GM18868 (cell line): ENCODE measurements around the gene MICAL2.

Experiments used
- ATAC-seq: cut with Tn5 transposase; IDR thresholded peaks from one replicate; pipeline ENCODE4 v1.9.1; 2021; ENCODE audit warnings: mild to moderate bottlenecking, moderate library complexity; ENCODE audit not compliant: unreplicated experiment

Gene MICAL2

GRCh38 chr11:12167061-12168000 is 56.9 kb downstream of the MICAL2 start:
- no peak for ATAC-seq

GRCh38 chr11:12168114-12168513 is 57.7 kb downstream of the MICAL2 start:
- ATAC-seq = no peak

GRCh38 chr11:12169822-12170221 is 59.4 kb downstream of the MICAL2 start:
- ATAC-seq = no peak

- ATAC-seq = no peak
These were observed 60.1 kb downstream of the MICAL2 start for GRCh38 chr11:12170501-12170900.

- no peak for ATAC-seq
These were observed 60.6 kb downstream of the MICAL2 start for GRCh38 chr11:12170984-12171383.

- ATAC-seq = no peak
These were observed 61.5 kb downstream of the MICAL2 start for GRCh38 chr11:12171921-12172320.

- ATAC-seq = no peak
These were observed 62.2 kb downstream of the MICAL2 start for GRCh38 chr11:12172493-12173013.

- ATAC-seq = no peak
These were observed 62.7 kb downstream of the MICAL2 start for GRCh38 chr11:12173111-12173510.

GRCh38 chr11:12174128-12174476 is 63.7 kb downstream of the MICAL2 start:
- ATAC-seq = peak; percentile 35

- ATAC-seq = peak; percentile 88
These were observed 64.2 kb downstream of the MICAL2 start for GRCh38 chr11:12174477-12175143.

GRCh38 chr11:12175694-12176241 is 65.4 kb downstream of the MICAL2 start:
- no peak for ATAC-seq

- no peak for ATAC-seq
These were observed 66.0 kb downstream of the MICAL2 start for GRCh38 chr11:12176410-12176809.

GRCh38 chr11:12177739-12178338 is 67.4 kb downstream of the MICAL2 start:
- ATAC-seq = no peak

- no peak for ATAC-seq
These were observed 68.6 kb downstream of the MICAL2 start for GRCh38 chr11:12179019-12179418.

GRCh38 chr11:12179531-12179930 is 69.1 kb downstream of the MICAL2 start:
- no peak for ATAC-seq

GRCh38 chr11:12180257-12181205 is 70.1 kb downstream of the MICAL2 start:
- no peak for ATAC-seq

- no peak for ATAC-seq
These were observed 71.9 kb downstream of the MICAL2 start for GRCh38 chr11:12182302-12182675.

- no peak for ATAC-seq
These were observed 72.5 kb downstream of the MICAL2 start for GRCh38 chr11:12182676-12183541.
